Mammary epithelial cell (primary cell): ENCODE data around the gene HPN.

Experiments
- CTCF ChIP-seq, 2 donors: IDR thresholded peaks in 1 of 2; conservative IDR thresholded peaks in 1 of 2; 2 replicates each; pipeline ENCODE4 v1.5.1; 2011 to 2012; ENCODE audit warnings: inconsistent platforms in 2 of 2, low read length in 2 of 2, mild to moderate bottlenecking in 2 of 2, control low read depth in 1 of 2, low read depth in 1 of 2; ENCODE audit not compliant: insufficient read depth in 1 of 2; ENCODE audit errors: extremely low read depth in 1 of 2
- EZH2 ChIP-seq: IDR thresholded peaks from 2 replicates; pipeline ENCODE4 v1.6.1; 2012; ENCODE audit warnings: low read length, inconsistent platforms, borderline replicate concordance

- TF ChIP-seq EZH2 (no peak), CTCF (conservative IDR thresholded peaks at IDR 0.05 in 1 of 2, IDR thresholded peaks at IDR 0.05 in 1 of 2; ENCODE audit: extremely low read depth in 1 of 2, insufficient read depth in 1 of 2, low read depth in 1 of 2, low read length in 2 of 2) (no peak)
Measured at GRCh38 chr19:35011737-35012682, 29.5 kb upstream of the HPN start.
